Left colon (tissue), 2 donors: ENCODE data around the gene RIPK3. TPM values are rescaled to one million over a fixed set of nuclear protein-coding genes. Genes with fewer than 3 reads are reported as not detected.
"Not testable (repeated sequence)": the region's sequence is repeated elsewhere in the genome, so short reads cannot be mapped to it uniquely, and the experiment has no call there.

Experiments used
- ATAC-seq: fragments of 200-7000 bp; cut with Tn5 transposase; one replicate; pipeline ENCODE4 v1.9.1; 2020; ENCODE audit warnings: mild to moderate bottlenecking, moderate library complexity
- DNase-seq, 2 donors: peaks; one replicate each; pipeline ENCODE4 v3.0.0-alpha.2; 2020
- intact Hi-C, 2 donors: fragments of 100-400 bp; cut with DNase I in 1 of 2; cut with micrococcal nuclease in 1 of 2; formaldehyde crosslinking; loops; one replicate each; pipeline versions ENCODE4 v1.11.2 to v1.14.0; 2022; cut with DNase I, micrococcal nuclease
- total RNA-seq, 2 donors: library from RNA; stranded (reverse); fragmentation: NEBNext Ultra II Directional; extraction: Animal tissue kit (Norgen Biotek cat#: 25700); gene quantifications; one replicate each; pipeline ENCODE4 v1.2.1, GENCODE V29; 2021
- donor health status: DM: no; HTN: no; CAD: no.
- donor health status: DM: yes; HTN: yes; CAD: no.

RIPK3 gene
- total RNA-seq, 2 donors from 2014 or later, result 56.6 to 67.9 TPM

- intact Hi-C loops, result no loop called here
- DNase-seq, result no peak
- no peak for ATAC-seq
These were observed 15.2 kb upstream of the RIPK3 start for GRCh38 chr14:24355009-24355408.

- ATAC-seq, DNase-seq, intact Hi-C loops: not testable (repeated sequence)
These were observed 14.7 kb upstream of the RIPK3 start for GRCh38 chr14:24354482-24354825.

GRCh38 chr14:24353559-24354481 is 14.0 kb upstream of the RIPK3 start:
- DNase-seq (peak in 1 of 2 donors; percentile 66), ATAC-seq (peak; percentile 97)
- intact Hi-C loops, result no loop called here

- peak; percentile 65 for ATAC-seq
- DNase-seq, result no peak
- intact Hi-C loops, result no loop called here
These were observed 11.7 kb upstream of the RIPK3 start for GRCh38 chr14:24351517-24351916.

GRCh38 chr14:24349742-24350141 is 10.0 kb upstream of the RIPK3 start:
- DNase-seq (no peak), ATAC-seq (no peak)
- intact Hi-C loops, result no loop called here

- intact Hi-C loops, result no loop called here
- DNase-seq, result no peak
These were observed 8.4 kb upstream of the RIPK3 start for GRCh38 chr14:24348186-24348585.

GRCh38 chr14:24347134-24347533 is 7.3 kb upstream of the RIPK3 start:
- intact Hi-C loops, result no loop called here
- ATAC-seq, result no peak
- DNase-seq, result no peak

More at GRCh38 chr14:24348186-24348585, 8.4 kb upstream of the RIPK3 start:
- ATAC-seq, result no peak

GRCh38 chr14:24343795-24344660 is 4.2 kb upstream of the RIPK3 start:
- DNase-seq (peak in 1 of 2 donors; percentile 28), ATAC-seq (peak; percentile 53)
- intact Hi-C loops, result no loop called here

GRCh38 chr14:24342889-24343288 is 3.1 kb upstream of the RIPK3 start:
- DNase-seq (no peak), ATAC-seq (no peak)
- intact Hi-C loops, result no loop called here

GRCh38 chr14:24340606-24341005 is 815 bp upstream of the RIPK3 start:
- DNase-seq, result no peak
- ATAC-seq, result no peak
- intact Hi-C loops, result no loop called here

- DNase-seq (no peak), ATAC-seq (no peak)
- intact Hi-C loops, result loop anchor here in 1 of 2 donors (10.0 kb wide), 1 partner anchor 96 kb away; no protein-coding TSS in a partner anchor
These were observed 948 bp downstream of the RIPK3 start for GRCh38 chr14:24338843-24339242.

GRCh38 chr14:24337824-24338175 is 2.0 kb downstream of the RIPK3 start:
- intact Hi-C loops, result loop anchor here in 1 of 2 donors (10.0 kb wide), 1 partner anchor 97 kb away; no protein-coding TSS in a partner anchor
- DNase-seq (no peak), ATAC-seq (no peak)

- no peak for ATAC-seq
- intact Hi-C loops, result loop anchor here in 1 of 2 donors (10.0 kb wide), 1 partner anchor 98 kb away; no protein-coding TSS in a partner anchor
- DNase-seq, result no peak
These were observed 2.5 kb downstream of the RIPK3 start for GRCh38 chr14:24337144-24337823.

- intact Hi-C loops, result loop anchor here in 1 of 2 donors (10.0 kb wide), 1 partner anchor 99 kb away; no protein-coding TSS in a partner anchor
- ATAC-seq (no peak), DNase-seq (no peak)
These were observed 4.2 kb downstream of the RIPK3 start for GRCh38 chr14:24335461-24336171.

- intact Hi-C loops, result loop anchor here in 1 of 2 donors (10.0 kb wide), 1 partner anchor 100 kb away; no protein-coding TSS in a partner anchor
- DNase-seq (peak in 1 of 2 donors; percentile 41), ATAC-seq (peak; percentile 22)
These were observed 5.1 kb downstream of the RIPK3 start, which contains the start of gene ADCY4 for GRCh38 chr14:24334431-24335291. Gene ADCY4, minus strand, starts transcription at chr14:24335071. Its CDS starts 419 bp downstream, at chr14:24334652.

- intact Hi-C loops, result loop anchor here (2.0 to 10.0 kb wide), 2 partner anchors 98 to 102 kb away; no protein-coding TSS in a partner anchor
- ATAC-seq (peak; percentile 67), DNase-seq (peak; percentile 74 to 83)
These were observed 7.4 kb downstream of the RIPK3 start for GRCh38 chr14:24332268-24332993.
